GM10248 (cell line): ENCODE data around the gene STEAP1B.
"Not testable (repeated sequence)": the region's sequence is repeated elsewhere in the genome, so short reads cannot be mapped to it uniquely, and the experiment has no call there.

Experiments
- CTCF ChIA-PET: fragments of 300-600 bp; sonication (Branson Sonifier 250); formaldehyde crosslinking; extraction: SDS; loops from one replicate; lab custom pipeline; 2021; ENCODE audit warnings: antibody characterized with exemption; lab: Yijun Ruan, JAX
- POLR2A ChIA-PET: fragments of 350-650 bp; sonication (Branson Sonifier 250); formaldehyde crosslinking; extraction: SDS; loops from one replicate; lab custom pipeline; 2020; ENCODE audit warnings: antibody characterized with exemption; lab: Yijun Ruan, JAX
- DNase-seq: peaks from one replicate; pipeline ENCODE4 v3.0.0; 2012; ENCODE audit errors: extremely low spot score
- TF ChIP-seq, protein P1 (sequence below): IDR thresholded peaks from 2 replicates; pipeline ENCODE4 v1.5.1; 2012; ENCODE audit warnings: mild to moderate bottlenecking, low read depth; ENCODE audit errors: extremely low read depth, missing control alignments, control extremely low read depth

The STEAP1B gene

DNA sequence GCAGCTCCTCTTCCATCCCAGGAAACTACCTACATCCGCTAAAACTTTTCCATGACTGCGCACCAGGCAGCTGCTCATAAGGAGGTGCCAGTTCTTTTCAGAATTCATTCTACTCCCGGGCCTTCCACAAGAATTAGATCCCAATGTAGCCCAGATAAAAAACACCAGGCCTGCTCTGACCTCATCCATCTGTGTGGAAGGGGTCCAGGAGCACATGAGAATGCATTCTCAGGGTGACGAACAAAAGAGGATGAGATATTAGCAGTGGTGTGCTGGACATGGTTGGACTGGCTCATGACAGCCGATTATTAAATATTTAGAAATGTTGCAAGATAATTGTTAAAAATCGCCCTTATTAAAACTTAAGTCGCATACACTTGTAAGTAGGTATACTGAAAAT is 43.2 kb upstream of the STEAP1B start:
- TF ChIP-seq, protein P1, sequence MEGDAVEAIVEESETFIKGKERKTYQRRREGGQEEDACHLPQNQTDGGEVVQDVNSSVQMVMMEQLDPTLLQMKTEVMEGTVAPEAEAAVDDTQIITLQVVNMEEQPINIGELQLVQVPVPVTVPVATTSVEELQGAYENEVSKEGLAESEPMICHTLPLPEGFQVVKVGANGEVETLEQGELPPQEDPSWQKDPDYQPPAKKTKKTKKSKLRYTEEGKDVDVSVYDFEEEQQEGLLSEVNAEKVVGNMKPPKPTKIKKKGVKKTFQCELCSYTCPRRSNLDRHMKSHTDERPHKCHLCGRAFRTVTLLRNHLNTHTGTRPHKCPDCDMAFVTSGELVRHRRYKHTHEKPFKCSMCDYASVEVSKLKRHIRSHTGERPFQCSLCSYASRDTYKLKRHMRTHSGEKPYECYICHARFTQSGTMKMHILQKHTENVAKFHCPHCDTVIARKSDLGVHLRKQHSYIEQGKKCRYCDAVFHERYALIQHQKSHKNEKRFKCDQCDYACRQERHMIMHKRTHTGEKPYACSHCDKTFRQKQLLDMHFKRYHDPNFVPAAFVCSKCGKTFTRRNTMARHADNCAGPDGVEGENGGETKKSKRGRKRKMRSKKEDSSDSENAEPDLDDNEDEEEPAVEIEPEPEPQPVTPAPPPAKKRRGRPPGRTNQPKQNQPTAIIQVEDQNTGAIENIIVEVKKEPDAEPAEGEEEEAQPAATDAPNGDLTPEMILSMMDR: no peak
- POLR2A ChIA-PET: no interaction called here
- CTCF ChIA-PET: no interaction called here
- no peak for DNase-seq

DNA sequence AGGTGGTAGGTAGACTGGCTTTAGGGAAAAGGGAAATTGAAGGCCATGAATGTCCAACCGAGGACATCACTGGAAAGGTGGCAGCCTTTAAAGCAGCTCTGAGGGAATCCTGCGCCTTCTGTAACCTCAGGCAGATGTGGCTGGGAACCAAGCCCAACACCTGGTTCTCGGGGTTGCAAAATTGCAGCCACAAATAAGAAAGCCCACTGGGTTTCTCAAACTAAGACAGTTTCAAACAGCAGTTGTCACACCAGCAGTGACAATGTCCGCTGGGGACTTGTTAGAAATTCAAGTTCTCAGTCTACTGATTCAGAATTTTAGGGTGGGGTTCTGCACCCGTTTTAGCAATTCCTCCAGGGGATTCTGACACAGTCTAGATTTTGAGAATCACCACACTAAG is 42.7 kb upstream of the STEAP1B start:
- CTCF ChIA-PET: interaction anchor here (2.0 kb wide), 1 partner anchor 184 kb away, joined by 5 read pairs; the partner anchor contains the start of gene IL6
- POLR2A ChIA-PET: no interaction called here
- no peak for DNase-seq
- TF ChIP-seq, protein P1: no peak

DNA sequence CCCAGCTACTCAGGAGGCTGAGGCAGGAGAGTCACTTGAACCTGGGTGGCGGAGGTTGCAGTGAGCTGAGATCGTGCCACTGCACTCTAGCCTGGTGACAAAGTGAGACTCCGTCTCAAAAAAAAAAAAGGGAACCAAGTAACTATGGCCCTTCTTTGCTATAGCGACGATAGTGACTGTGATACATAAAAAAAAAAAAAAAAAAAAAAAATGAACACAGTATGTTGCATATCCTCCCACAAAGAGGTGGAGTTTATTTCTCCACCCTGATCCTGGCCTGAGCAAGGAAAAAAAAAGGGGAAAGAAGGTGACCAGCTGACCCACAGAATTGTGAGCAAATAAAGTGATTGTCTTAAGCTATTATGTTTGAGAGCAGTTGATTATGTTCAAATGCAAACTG is 42.3 kb upstream of the STEAP1B start:
- POLR2A ChIA-PET: no interaction called here
- CTCF ChIA-PET: interaction anchor here (2.0 kb wide), 1 partner anchor 185 kb away, joined by 5 read pairs; the partner anchor contains the start of gene IL6
- TF ChIP-seq, protein P1: no peak
- DNase-seq: no peak

DNA sequence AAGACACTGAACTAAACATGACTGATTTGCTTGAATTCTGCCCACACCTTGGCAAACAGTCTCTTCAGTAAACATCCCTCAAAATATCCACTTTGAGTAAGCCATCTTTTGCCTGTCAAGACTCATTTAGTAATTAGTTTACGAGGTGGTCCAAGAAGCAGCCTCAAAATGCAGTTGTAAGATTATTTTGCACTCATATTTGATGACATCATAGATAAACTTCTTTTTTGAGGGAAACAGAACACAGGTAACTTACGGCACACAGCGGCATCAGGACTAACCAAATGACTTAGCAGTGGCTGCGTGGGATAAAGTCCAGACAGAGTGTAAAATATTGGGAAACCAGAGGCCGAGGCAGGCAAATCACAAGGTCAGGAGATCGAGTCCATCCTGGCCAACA is 41.8 kb upstream of the STEAP1B start:
- TF ChIP-seq, protein P1: no peak
- POLR2A ChIA-PET: no interaction called here
- CTCF ChIA-PET: interaction anchor here (2.0 kb wide), 1 partner anchor 185 kb away, joined by 5 read pairs; the partner anchor contains the start of gene IL6
- DNase-seq: no peak

DNA sequence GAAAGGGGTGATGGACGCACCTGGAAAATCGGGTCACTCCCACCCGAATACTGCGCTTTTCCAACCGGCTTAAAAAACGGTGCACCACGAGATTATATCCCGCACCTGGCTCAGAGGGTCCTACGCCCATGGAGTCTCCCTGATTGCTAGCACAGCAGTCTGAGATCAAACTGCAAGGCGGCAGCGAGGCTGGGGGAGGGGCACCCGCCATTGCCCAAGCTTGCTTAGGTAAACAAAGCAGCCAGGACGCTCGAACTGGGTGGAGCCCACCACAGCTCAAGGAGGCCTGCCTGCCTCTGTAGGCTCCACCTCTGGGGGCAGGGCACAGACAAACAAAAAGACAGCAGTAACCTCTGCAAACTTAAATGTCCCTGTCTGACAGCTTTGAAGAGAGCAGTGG is 28.5 kb upstream of the STEAP1B start:
- CTCF ChIA-PET, DNase-seq, POLR2A ChIA-PET: not testable (repeated sequence)

DNA sequence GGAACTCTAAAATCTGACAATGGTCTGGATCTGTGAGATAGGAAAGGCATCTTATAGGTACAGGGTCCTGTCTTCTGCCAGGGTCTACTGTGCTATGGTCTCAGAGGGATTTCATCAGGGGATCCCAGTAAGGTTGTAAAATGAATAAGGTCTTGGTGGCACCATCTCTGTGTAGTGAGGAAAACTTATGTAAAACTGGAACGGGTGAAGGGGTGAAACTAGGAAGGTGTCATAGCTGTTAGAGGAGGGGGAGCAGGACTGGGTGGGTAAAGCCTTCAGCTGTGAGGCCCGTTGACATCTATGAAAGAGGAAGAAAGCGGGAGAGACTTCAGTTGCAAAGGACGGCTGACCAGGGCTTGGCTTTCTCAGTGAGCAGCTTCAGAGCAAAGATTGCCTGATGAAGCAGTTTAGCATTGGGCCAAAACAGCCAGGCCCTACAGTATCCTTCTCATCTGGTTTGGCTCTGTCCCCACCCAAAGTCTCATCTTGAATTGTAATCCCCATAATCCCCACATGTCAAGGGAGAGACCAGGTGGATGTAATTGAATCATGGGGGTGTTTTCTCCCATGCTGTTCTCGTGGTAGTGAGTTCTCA is 24.5 kb upstream of the STEAP1B start:
- POLR2A ChIA-PET, CTCF ChIA-PET, DNase-seq: not testable (repeated sequence)

DNA sequence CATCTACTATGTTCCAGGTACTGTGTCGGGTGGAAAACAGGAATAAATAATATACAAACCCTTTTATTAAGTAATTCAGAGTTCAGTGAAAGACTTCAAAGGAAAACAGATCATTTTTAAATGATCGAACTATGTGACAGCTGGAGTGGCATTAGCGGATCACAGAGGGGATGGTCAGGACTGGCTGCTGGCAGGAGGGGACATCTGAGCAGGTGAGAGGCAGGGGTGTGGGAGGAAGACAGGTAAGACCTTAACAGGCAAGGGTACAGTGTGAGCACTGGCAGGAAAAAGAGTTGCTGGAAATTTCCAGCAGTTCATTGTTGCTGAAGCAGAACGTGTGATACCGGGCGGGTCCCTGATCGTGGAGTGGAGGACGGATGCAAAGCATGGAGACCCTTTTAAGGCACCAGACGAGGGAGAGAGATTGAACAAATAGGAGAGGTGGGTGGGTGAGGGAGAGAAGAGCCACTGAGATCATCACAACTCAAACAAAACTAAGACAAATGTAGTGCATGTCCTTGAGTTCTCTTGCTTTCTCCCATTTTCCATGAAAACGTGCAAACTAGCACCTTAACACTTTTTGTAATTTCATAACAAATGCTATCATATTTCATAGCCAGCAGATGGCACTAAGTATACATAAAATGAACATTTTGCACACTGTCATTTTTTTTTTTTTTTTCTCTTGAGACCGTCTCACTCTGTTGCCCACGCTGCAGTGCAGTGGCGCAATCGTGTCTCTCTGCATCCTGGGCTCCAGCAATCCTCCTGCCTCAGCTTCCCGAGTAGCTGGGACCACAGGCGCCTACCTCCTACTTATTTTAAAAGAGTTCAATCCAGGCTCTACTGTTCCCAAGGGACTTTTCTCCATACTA is 23.7 kb upstream of the STEAP1B start:
- DNase-seq, CTCF ChIA-PET, POLR2A ChIA-PET: not testable (repeated sequence)
- TF ChIP-seq, protein P1: peak; percentile 26

DNA sequence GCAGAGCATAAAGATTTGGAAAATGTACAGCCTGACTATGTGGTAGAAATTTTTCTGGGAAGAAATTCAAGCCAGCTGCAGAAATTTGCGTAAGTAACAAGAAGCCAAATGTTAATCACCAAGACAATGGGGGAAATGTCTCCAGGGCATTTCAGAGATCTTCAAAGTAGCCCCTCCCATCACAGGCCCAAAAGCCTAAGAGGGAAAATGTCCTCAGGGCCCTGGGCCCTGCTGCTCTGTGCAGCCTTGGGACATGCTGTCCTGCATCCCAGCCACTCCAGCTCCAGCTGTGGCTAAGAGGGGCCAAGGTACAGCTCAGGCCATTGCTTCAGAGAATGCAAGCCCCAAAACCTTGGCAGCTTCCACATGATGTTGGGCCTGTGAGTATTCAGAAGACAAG is 19.6 kb upstream of the STEAP1B start:
- CTCF ChIA-PET: not testable (repeated sequence)
- POLR2A ChIA-PET: interaction anchor here (0.6 kb wide), 1 partner anchor 752 kb away, joined by 3 read pairs; no protein-coding TSS in a partner anchor

DNA sequence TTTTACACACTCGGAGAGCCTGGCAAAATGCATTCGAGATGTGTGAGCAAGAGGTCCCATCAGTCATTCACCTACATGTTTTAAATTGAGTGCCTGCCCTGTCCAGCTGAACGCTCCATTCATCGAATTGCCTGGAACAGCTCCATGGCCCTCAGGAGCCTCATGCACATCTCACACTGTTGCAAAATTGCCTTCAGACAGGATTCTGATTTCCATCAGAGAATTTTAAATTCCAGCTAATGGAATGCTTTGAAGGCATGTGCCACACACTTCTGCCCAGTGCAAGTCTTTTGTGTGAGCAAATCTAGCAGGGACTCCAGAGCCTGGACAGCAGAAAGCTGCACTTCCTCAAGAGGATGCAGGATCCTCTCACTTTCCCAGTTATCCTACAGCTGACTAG is 17.0 kb upstream of the STEAP1B start:
- CTCF ChIA-PET, POLR2A ChIA-PET, DNase-seq: not testable (repeated sequence)

More for the DNA sequence above, 19.6 kb upstream of the STEAP1B start:
- DNase-seq: not testable (repeated sequence)

DNA sequence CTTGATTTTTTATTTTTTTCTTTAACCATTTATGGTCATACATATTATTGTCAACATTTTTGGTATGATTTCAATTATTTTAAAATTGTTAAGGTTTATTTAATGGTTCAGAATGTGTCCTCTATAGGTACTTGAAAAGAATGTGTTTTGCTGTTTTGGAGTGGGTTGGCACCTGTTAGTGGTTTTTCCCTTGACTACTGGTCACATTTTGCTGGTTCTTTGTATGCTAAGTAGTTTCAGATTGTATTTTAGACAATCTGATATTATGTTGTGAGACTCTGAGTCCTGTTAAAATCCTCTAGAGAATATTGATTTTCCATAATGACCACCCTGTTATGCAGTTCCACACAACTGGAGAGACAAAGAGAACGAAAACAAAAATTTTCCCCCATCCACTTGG is 15.0 kb upstream of the STEAP1B start:
- DNase-seq, CTCF ChIA-PET, POLR2A ChIA-PET: not testable (repeated sequence)

DNA sequence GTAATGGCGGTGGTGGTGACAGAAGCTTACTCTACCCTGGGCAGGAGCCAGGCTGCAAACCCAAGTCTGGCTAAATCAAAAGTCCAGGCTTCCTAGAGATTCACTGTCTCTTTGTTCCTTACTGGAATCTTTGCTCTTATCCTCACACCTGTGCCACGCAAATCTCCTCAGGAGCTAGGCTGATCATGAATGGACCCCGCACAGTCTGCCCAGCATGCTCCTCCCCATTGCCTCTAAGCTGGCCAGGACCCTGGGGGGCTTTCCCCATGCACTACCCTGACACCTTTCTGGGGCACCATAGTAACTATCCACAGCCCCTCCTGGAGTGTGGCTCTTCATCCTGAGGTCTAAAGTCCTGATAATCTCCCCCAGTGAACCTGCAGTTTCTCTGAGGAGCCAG is 7.3 kb upstream of the STEAP1B start:
- POLR2A ChIA-PET, CTCF ChIA-PET, DNase-seq: not testable (repeated sequence)
